H1 (cell line): ENCODE data around the gene APLP2. TPM values are rescaled to one million over a fixed set of nuclear protein-coding genes. Genes with fewer than 3 reads are reported as not detected.

ENCODE experiments used
- CEBPB ChIP-seq: IDR thresholded peaks from 2 replicates; pipeline ENCODE4 v1.6.1; 2012; ENCODE audit warnings: low read depth, low read length
- HDAC2 ChIP-seq, 2 experiments: fragments of 300-600 bp in 1 of 2; sonication (generic) in 1 of 2; IDR thresholded peaks; 2 replicates each; pipeline ENCODE4 v1.6.1; 2011 to 2012; ENCODE audit warnings: low read depth in 2 of 2, low read length in 2 of 2, mild to moderate bottlenecking in 2 of 2, moderate library complexity in 2 of 2, borderline replicate concordance in 1 of 2, inconsistent platforms in 1 of 2
- KDM4A ChIP-seq: IDR thresholded peaks from one replicate; pipeline ENCODE4 v1.7.1; 2012; ENCODE audit warnings: low read depth, mild to moderate bottlenecking, moderate library complexity, low read length, inconsistent platforms; ENCODE audit not compliant: severe bottlenecking
- SP4 ChIP-seq: IDR thresholded peaks from 2 replicates; pipeline ENCODE4 v1.6.1; 2012; ENCODE audit warnings: low read length, inconsistent platforms
- SRF ChIP-seq: IDR thresholded peaks from 2 replicates; pipeline ENCODE4 v1.6.1; 2011; ENCODE audit warnings: mild to moderate bottlenecking, low read depth, low read length, moderate library complexity
- polyA plus RNA-seq, 7 experiments: library from polyadenylated mRNA; depleted of rRNA in 3 of 7; stranded (reverse) in 5 of 7; unstranded in 2 of 7; fragments of >200 nt in 5 of 7; fragments of 200-250 nt in 2 of 7; gene quantifications; 1 replicate in 5 of 7; 2 replicates in 1 of 7; 4 replicates in 1 of 7; pipeline versions ENCODE4 v1.2.1 to v1.2.3, GENCODE V29; 2011 to 2013; ENCODE audit warnings: missing spikeins in 2 of 7, mixed read lengths in 2 of 7
- total RNA-seq: library from RNA; stranded (reverse); fragmentation: NEBNext Ultra II Directional; extraction: Animal tissue kit (Norgen Biotek cat#: 25700); gene quantifications from 2 replicates; pipeline ENCODE4 v1.2.1, GENCODE V29; 2021
- TF ChIP-seq, protein P1 (sequence below): fragments of 300-600 bp; sonication (generic); IDR thresholded peaks from 2 replicates; pipeline ENCODE4 v1.7.1; 2012; ENCODE audit warnings: low read length, moderate library complexity, mild to moderate bottlenecking, inconsistent platforms; ENCODE audit not compliant: insufficient replicate concordance
- TF ChIP-seq, protein P2 (sequence below), 3 experiments: IDR thresholded peaks; 1 replicate in 2 of 3; 2 replicates in 1 of 3; pipeline versions ENCODE4 v1.5.1 to v1.6.1; 2011; ENCODE audit warnings: low read length in 3 of 3, mild to moderate bottlenecking in 3 of 3, inconsistent platforms in 2 of 3, low read depth in 1 of 3, moderate library complexity in 1 of 3; ENCODE audit not compliant: insufficient read depth in 1 of 3; ENCODE audit errors: control extremely low read depth in 1 of 3

The APLP2 gene
- total and polyA plus RNA-seq, 2 of the 8 experiments (the other 6 are each of a cell fraction or from before 2014, with no cell fraction given), result 222 to 315 TPM

GRCh38 chr11:130168105-130168504 is 98.4 kb downstream of the APLP2 start (continued):
- TF ChIP-seq, protein P1, sequence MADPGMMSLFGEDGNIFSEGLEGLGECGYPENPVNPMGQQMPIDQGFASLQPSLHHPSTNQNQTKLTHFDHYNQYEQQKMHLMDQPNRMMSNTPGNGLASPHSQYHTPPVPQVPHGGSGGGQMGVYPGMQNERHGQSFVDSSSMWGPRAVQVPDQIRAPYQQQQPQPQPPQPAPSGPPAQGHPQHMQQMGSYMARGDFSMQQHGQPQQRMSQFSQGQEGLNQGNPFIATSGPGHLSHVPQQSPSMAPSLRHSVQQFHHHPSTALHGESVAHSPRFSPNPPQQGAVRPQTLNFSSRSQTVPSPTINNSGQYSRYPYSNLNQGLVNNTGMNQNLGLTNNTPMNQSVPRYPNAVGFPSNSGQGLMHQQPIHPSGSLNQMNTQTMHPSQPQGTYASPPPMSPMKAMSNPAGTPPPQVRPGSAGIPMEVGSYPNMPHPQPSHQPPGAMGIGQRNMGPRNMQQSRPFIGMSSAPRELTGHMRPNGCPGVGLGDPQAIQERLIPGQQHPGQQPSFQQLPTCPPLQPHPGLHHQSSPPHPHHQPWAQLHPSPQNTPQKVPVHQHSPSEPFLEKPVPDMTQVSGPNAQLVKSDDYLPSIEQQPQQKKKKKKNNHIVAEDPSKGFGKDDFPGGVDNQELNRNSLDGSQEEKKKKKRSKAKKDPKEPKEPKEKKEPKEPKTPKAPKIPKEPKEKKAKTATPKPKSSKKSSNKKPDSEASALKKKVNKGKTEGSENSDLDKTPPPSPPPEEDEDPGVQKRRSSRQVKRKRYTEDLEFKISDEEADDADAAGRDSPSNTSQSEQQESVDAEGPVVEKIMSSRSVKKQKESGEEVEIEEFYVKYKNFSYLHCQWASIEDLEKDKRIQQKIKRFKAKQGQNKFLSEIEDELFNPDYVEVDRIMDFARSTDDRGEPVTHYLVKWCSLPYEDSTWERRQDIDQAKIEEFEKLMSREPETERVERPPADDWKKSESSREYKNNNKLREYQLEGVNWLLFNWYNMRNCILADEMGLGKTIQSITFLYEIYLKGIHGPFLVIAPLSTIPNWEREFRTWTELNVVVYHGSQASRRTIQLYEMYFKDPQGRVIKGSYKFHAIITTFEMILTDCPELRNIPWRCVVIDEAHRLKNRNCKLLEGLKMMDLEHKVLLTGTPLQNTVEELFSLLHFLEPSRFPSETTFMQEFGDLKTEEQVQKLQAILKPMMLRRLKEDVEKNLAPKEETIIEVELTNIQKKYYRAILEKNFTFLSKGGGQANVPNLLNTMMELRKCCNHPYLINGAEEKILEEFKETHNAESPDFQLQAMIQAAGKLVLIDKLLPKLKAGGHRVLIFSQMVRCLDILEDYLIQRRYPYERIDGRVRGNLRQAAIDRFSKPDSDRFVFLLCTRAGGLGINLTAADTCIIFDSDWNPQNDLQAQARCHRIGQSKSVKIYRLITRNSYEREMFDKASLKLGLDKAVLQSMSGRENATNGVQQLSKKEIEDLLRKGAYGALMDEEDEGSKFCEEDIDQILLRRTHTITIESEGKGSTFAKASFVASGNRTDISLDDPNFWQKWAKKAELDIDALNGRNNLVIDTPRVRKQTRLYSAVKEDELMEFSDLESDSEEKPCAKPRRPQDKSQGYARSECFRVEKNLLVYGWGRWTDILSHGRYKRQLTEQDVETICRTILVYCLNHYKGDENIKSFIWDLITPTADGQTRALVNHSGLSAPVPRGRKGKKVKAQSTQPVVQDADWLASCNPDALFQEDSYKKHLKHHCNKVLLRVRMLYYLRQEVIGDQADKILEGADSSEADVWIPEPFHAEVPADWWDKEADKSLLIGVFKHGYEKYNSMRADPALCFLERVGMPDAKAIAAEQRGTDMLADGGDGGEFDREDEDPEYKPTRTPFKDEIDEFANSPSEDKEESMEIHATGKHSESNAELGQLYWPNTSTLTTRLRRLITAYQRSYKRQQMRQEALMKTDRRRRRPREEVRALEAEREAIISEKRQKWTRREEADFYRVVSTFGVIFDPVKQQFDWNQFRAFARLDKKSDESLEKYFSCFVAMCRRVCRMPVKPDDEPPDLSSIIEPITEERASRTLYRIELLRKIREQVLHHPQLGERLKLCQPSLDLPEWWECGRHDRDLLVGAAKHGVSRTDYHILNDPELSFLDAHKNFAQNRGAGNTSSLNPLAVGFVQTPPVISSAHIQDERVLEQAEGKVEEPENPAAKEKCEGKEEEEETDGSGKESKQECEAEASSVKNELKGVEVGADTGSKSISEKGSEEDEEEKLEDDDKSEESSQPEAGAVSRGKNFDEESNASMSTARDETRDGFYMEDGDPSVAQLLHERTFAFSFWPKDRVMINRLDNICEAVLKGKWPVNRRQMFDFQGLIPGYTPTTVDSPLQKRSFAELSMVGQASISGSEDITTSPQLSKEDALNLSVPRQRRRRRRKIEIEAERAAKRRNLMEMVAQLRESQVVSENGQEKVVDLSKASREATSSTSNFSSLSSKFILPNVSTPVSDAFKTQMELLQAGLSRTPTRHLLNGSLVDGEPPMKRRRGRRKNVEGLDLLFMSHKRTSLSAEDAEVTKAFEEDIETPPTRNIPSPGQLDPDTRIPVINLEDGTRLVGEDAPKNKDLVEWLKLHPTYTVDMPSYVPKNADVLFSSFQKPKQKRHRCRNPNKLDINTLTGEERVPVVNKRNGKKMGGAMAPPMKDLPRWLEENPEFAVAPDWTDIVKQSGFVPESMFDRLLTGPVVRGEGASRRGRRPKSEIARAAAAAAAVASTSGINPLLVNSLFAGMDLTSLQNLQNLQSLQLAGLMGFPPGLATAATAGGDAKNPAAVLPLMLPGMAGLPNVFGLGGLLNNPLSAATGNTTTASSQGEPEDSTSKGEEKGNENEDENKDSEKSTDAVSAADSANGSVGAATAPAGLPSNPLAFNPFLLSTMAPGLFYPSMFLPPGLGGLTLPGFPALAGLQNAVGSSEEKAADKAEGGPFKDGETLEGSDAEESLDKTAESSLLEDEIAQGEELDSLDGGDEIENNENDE, result no peak
- TF ChIP-seq KDM4A (no peak), SP4 (no peak), CEBPB (no peak), HDAC2 (IDR thresholded peaks at IDR 0.05; ENCODE audit: borderline replicate concordance in 1 of 2, low read depth in 2 of 2, low read length in 2 of 2) (no peak), SRF (no peak)
- TF ChIP-seq, protein P2, sequence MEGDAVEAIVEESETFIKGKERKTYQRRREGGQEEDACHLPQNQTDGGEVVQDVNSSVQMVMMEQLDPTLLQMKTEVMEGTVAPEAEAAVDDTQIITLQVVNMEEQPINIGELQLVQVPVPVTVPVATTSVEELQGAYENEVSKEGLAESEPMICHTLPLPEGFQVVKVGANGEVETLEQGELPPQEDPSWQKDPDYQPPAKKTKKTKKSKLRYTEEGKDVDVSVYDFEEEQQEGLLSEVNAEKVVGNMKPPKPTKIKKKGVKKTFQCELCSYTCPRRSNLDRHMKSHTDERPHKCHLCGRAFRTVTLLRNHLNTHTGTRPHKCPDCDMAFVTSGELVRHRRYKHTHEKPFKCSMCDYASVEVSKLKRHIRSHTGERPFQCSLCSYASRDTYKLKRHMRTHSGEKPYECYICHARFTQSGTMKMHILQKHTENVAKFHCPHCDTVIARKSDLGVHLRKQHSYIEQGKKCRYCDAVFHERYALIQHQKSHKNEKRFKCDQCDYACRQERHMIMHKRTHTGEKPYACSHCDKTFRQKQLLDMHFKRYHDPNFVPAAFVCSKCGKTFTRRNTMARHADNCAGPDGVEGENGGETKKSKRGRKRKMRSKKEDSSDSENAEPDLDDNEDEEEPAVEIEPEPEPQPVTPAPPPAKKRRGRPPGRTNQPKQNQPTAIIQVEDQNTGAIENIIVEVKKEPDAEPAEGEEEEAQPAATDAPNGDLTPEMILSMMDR (IDR thresholded peaks at IDR 0.05; ENCODE audit: control extremely low read depth in 1 of 3, insufficient read depth in 1 of 3, low read depth in 1 of 3, low read length in 3 of 3), result no peak
